GM21528 (cell line): Measurements from ENCODE around the gene CBX3.
A peak's percentile ranks its signal among the peaks of the same experiment; 100 is the strongest.
"Not testable (repeated sequence)": the region's sequence is repeated elsewhere in the genome, so short reads cannot be mapped to it uniquely, and the experiment has no call there.

Experiments used
- ATAC-seq: cut with Tn5 transposase; IDR thresholded peaks from one replicate; pipeline ENCODE4 v1.9.1; 2021; ENCODE audit warnings: mild to moderate bottlenecking, moderate library complexity; ENCODE audit not compliant: unreplicated experiment, low FRiP score

Gene CBX3

GRCh38 chr7:26201247-26202018, at the start of gene CBX3:
TSS of gene CBX3 (plus strand) at chr7:26201745. CDS start at chr7:26202999, 1,254 bp downstream.
- peak; percentile 49 for ATAC-seq

GRCh38 chr7:26151953-26152781, 49.4 kb upstream of the CBX3 start, which contains the start of gene NFE2L3:
TSS of gene NFE2L3 (plus strand) at chr7:26152198. CDS start at chr7:26152499, 301 bp downstream.
- ATAC-seq, result peak; percentile 72

GRCh38 chr7:26152782-26153240, 48.7 kb upstream of the CBX3 start:
- peak; percentile 21 for ATAC-seq

DNA sequence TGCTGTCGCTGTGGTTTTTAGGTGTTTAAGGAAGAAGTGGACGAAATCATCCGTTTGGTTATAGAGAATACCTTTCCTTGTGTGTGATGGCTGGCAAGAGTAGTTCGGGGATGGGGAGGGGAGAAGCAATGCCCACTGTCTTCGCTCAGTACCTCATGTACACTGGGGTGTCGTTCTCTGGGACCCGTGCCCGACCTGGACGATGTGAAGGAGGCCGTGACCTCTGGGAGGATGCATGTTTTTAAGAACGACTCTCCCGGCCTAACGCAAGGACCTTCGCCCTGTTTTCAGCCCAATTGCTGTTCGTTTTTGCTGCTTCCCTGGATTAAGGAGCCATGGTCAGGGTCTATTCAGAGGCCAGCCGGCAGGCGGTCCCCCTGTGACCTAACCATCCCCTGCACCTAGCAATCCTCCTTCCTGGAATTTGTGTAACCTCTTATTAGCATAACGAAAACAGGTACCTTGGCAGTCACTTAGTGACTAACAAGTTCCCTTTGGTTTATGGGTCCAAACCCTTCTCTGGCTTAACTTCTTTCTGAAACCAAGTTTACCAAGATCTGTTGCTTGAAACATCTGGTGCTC, 48.2 kb upstream of the CBX3 start:
- no peak for ATAC-seq

DNA sequence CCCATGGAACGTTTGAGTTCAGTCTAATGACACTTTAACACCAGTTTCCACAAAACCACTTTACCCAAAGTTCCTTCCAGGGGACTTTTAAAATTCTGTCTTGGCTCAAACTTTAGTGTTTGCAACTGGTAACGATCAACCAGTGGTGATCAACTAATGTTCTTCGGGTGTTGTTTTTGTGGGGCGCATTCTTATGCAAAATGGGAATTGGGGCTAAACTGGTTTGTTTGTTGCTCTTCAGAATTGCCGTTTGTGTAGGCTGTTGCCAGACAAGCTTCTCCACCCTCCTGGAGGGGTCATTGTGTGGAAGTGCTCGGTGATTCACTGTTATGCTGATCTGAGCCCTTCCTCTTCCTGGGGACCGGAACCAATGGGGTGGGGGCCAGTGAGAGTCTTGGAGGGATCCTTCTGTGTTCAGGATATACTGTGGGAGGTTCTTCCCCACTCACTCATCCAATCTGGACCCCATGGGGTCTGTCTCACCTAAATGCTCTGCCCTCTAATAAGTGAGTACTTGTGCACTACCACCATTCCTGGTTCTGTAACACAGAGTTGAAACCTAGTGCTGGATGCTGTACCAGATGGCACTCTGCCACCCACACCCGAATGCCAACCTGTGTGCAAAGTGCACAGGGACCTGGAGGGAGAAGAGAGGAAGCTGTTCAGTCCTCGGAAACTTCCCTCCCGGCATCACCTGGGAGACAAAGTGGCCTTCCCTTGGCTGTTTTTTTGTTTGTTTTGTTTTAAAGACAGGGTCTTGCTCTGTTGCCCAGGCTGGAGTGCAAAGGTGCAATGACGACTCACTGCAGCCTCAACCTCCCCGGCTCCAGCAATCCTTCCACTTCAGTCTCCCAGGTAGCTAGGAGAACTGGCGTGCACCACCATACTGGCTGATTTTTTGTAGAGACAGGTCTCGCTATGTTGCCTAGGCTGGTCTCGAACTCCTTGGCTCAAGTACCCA, 47.4 kb upstream of the CBX3 start:
- no peak for ATAC-seq

DNA sequence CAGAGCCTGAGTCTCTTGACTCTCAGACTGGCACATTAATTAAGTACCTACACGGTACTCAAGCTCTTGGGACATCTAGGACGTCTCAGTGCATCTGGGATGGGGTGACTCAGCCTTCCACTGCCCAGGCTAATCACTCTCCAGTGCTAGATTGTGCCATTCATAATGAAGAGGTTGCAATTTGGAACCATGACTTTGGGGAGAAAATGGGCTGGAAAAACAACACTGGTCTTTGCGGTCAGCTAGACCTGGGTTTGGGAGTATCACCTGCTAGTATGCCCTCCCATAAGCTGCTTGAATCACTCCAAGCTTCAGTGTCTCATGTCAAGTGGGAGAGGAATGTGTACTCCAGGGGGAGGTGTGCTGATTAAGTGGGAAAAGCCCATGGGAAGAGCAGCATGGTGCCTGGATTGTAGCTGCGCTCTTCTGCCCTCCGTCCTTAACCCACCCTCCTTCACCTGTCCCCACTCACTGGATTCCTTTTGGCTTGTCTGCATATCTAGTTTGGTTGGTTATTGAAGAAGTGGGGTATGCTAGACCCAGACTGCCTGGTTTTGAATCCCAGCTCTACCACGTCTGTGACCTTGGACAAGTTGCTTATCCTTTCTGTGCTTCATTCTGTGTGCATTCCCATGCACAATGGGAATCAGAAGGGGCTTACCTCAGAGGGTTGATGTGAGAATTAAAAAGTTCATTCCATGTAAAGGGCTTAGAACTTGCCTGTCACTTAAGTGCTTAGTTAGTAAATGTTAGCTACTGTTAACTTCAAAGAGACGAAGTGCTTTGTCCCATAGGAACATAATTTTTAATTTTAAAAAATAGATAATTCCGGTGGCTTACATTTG, 45.8 kb upstream of the CBX3 start:
- no peak for ATAC-seq

- ATAC-seq, result no peak
Observed at GRCh38 chr7:26156451-26157420, 44.8 kb upstream of the CBX3 start.

- no peak for ATAC-seq
Observed at GRCh38 chr7:26157520-26158105, 43.9 kb upstream of the CBX3 start.

- ATAC-seq, result no peak
Observed at GRCh38 chr7:26159243-26159642, 42.3 kb upstream of the CBX3 start.

DNA sequence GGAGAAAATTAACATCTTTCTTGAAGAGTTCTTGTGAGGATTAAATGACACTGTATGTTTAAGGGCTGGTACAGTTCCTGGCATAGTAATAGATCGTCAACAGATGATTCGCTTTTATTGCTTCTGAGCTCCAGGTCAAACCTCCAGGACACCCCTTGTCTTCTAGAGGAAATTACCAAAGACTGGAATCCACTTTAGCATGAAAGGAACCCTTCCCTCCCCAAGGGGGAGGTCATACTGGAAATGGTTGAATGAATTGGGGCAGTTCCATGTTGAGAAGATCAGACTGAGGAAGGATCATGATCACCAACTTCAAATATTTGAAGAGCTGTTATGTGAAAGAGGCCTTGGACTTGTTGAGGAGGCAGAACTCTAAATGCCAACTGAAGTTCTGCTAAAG, 40.6 kb upstream of the CBX3 start:
- ATAC-seq, result no peak

DNA sequence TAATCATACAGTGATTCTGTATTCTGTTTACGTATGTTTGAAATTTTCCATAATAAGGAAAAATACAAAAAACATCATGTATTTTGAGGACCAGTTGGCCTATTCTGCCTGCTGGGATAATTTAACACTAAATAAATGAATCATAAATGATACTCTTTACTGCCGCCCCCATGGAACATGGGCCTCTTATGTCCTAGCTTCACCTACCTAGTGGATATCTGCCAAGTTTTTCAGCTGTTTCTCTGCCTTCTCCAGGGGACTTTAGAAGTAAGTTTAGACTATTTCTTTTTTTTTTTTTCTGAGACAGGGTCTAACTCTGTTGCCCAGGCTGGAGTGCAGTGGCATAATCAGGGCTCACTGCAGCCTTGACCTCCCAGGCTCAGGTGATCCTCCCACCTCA, 39.1 kb upstream of the CBX3 start:
- no peak for ATAC-seq

DNA sequence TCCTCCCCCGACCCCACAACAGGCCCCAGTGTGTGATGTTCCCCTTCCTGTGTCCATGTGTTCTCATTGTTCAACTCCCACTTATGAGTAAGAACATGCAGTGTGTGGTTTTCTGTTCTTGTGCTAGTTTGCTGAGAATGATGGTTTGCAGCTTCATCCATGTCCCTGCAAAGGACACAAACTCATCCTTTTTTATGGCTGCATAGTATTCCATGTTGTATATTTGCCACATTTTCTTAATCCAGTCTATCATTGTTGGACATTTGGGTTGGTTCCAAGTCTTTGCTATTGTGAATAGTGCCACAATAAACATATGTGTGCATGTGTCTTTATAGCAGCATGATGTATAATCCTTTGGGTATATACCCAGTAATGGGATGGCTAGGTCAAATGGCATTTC, 37.7 kb upstream of the CBX3 start:
- ATAC-seq, result not testable (repeated sequence)

GRCh38 chr7:26165950-26166683, 35.4 kb upstream of the CBX3 start:
- no peak for ATAC-seq

GRCh38 chr7:26166684-26167266, 34.8 kb upstream of the CBX3 start:
- peak; percentile 13 for ATAC-seq

- ATAC-seq, result peak; percentile 87
Observed at GRCh38 chr7:26167303-26167934, 34.1 kb upstream of the CBX3 start.

DNA sequence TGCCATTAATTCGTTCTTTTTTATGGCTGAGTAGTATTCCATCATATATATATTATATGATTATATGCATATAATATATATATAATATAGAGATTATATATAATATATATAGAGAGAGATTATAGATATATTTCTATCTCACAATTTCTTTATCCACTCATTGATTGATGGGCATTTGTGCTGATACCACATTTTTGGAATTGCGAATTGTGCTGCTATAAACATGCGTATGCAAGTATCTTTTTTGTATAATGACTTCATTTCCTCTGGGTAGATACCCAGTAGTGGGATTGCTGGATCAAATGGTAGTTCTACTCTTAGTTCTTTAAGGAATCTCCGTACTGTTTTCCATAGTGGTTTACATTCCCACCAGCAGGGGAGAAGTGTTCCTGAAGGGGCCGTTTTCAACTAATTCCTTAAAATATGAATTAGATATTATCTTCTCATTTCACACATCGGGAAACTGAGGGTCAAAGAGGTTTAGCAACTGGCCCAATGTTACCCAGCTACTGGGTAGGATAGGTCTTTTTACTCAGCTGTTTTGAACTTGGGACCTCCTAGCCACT, 33.0 kb upstream of the CBX3 start:
- no peak for ATAC-seq
